Central memory CD4-positive, alpha-beta T cell (primary cell): ENCODE measurements around the gene TCEAL7.
A peak's percentile ranks its signal among the peaks of the same experiment; 100 is the strongest.
"Not testable (repeated sequence)": the region's sequence is repeated elsewhere in the genome, so short reads cannot be mapped to it uniquely, and the experiment has no call there.

Source experiments
- DNase-seq: peaks from one replicate; pipeline ENCODE4 v3.0.0; 2022
- total RNA-seq, 3 experiments: gene quantifications; one replicate each; lab custom pipeline; 2026; lab: John Stamatoyannopoulos, UW

TCEAL7 gene, protein sequence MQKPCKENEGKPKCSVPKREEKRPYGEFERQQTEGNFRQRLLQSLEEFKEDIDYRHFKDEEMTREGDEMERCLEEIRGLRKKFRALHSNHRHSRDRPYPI
- total RNA-seq = 0 reads per million in 3 experiments

DNA sequence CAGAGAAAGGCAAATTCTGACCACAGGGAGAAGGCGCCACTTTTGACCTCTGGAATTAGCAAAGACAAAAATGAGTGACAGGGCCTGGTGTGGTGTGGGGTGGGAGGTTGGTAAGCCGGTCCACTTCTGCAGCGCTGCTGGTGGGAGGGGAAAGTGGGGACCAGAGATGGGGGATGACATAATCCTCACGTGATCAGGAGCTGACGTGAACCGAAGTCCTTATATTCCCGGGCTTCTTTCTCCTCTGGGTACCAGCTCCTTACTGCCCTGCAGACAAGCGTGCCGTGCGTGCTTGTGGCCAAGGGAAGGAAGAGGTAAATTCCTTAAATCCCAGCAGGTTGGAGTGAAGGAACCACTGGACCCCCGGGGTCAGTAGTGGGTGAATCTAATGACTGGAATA, at the start of gene TCEAL7:
TCEAL7 (plus strand) TSS at position 249 of the 400 bp plus-strand sequence. CDS start 1,165 bp downstream, outside the sequence.
- no peak for DNase-seq

DNA sequence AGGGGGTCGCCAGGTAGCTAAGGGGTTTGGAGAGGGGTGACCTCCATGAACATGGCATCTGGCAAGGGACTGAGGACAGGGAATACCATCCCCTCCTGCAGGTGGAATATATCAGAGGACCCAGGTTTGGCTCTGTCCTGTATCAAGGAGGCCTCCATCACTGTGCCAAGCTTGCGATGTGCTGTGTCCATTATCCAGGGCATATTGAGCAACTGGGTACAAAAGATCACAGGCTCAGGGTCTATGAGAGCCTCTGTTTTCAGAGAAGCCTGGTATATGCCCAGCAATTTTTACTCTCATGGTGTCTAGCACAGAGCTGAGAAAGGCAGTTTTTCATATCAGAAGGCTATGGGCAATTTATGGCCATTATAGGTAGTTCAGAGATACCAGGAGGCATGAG, 36.9 kb upstream of the TCEAL7 start:
- DNase-seq = no peak

DNA sequence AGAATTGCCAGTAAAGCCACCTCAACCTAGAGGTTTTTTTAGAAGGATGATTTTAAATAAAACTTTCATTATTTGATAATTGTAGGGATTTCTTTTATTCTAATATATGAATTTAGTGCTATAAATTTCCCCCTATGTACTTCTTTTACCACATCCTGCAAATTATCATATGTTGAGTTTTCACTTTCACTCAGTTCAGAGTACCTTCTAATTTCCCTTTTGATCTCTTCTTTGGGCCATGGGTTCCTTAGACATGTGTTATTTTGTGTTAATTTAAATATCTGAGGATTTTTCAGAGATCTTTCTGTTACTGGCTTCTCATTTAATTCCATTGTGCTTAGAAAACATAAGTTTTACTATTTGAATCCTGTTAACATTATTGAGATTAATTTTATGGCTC, 25.3 kb upstream of the TCEAL7 start:
- DNase-seq = no peak

DNA sequence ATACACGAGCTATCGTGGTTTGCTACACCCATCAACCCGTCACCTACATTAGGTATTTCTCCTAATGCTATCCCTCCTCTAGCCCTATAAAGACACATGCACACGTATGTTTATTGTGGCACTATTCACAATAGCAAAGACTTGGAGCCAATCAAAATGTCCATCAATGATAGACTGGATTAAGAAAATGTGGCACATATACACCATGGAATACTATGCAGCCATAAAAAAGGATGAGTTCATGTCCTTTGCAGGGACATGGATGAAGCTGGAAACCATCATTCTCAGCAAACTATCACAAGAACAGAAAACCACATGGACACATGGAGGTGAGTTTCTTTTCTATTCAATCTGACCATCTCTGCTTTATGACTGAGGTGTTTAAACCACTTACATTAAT, 24.4 kb upstream of the TCEAL7 start:
- not testable (repeated sequence) for DNase-seq

DNA sequence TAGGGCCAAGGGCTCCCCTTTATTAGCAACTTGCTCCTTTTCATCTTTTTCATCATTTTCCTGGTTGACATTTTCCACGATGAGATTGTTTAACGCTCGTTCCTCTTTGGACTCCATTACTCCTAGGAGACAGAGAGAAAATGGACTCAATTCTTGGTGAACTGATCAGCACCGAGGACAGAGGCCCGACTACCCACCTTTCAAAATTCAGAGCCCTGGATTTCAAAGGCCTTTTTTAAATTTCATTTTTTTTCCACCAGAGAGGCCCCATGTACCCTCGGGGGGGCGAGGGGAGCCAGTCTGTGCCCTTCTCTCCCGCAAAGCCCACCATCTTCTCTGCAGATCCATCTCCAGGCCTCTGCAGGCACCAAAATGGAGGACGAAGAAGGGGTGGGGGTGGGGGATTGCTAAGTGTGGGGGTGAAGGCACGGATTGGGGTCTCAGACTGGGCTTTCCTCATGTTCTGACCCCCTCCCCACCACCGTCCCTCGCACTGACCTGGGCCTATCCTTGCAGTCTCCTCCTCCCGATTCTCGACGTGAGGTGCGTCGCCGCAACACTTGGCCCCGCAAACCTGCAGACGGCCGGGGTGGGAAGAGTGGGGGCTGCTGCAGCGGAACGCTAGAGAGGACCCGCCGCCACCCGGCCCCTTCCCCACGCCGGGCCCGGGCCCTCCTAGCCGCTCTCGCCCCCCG, 20.0 kb upstream of the TCEAL7 start:
- DNase-seq = no peak

DNA sequence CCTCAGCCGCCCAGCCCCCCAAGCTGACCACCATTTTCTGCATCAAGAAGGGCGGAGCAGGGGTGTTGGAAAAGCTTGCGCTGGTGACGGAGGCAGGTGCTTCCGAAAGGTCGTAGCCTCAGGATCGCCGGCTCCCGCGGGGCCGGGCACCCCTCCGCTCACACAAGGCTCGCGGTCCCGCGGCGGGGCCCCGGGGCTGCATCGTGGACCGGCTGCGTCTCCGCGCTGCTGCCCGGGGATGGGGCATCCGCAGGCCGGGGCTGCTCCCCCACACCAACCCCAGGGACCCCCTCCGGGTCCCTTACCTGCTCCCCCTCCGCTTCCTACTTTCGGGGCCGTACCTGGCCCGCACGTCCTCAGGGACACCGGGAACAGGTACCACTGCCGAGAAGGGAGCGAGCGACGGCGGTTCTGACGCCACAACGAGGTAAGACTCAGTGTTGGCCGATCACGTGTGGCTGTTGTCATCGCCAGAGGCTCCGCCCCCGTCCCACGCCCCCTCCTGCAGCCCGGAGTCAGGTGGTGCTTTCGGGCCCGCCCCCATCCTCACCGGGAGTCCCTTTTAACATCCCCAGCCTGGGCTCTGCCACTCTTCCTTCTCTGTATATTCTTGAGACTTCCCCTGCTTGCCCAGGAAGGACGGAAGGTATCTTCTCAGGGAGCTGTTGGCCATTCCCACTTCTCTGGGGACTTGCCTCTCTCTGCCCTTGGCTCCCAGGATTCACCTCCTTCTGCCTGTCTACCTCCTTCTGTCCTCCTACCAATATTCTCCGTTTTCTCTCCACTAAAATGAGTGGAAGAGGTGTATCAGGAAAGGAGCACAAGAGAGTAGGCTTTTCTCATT, 19.3 kb upstream of the TCEAL7 start, which contains the start of gene BEX2:
BEX2 (minus strand) TSS at position 436 of the 844 bp plus-strand sequence. CDS start 1,014 bp downstream, outside the sequence.
- peak; percentile 80 for DNase-seq

DNA sequence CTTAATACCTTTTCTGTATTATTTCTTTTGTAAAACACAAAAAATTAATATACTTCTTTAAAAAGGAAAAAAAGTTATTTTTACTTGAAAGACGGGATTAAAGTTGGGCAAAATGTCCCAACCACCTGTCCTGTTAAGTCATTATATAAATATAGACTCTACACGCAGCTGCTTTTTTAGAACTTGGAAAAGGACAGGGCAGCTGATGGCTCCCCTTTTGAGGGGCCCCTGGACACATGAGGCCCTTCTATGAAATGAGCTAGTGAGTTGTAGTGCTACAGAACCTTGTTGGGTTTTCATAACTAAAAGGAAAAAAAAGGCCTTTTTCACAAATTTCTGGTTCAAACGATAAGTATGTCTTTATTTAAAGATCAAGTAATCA, 18.6 kb upstream of the TCEAL7 start:
- DNase-seq = no peak

DNA sequence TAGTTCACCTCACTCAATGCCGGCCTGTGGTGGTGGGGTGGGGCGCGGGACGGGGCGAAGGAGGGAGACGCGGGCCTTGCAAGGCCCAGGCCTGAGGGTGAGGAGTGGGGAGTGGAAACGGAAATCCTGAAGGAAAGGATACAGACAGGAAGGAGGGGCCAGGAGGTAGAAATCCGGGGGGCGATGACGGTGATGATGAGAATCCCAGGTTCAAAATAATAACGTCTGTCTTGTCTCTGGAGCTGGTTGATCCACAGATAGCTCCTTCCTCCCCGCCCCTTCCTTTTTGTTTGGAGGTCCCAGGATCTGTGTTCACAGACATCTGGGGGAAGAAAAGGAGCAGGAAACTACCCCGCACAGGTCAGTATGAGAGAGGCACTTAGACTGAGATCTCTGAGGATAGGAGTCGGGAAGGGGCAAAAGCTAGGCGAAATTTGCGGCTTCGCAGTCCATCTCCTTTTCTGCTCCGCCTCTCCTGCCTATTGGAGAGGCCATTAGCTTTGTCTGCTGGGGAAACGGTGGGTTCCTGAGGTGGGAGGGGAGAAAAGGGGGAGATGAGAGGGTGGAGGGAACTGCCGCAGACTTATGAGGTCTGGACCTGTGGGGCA, 746 bp downstream of the TCEAL7 start:
- no peak for DNase-seq

DNA sequence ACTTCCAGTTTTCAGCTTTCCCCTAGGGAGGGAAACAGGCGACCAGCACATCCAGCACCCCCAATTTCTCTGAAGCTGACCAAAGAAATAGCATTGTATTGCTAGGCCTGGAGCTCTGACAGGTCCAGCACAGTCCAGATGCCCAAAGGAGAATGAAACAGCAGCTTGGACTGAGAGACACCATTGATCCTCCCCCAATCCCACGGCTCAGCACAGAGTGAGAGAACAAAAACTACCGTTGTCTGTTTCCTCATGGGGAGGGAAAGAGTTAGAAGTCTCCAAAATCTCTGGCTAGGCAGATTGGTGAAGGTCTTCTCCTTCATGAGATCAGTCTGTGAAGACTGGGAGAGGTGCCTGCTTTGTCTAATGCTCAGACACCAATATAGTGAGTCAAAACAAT, 8.6 kb downstream of the TCEAL7 start:
- DNase-seq = no peak

DNA sequence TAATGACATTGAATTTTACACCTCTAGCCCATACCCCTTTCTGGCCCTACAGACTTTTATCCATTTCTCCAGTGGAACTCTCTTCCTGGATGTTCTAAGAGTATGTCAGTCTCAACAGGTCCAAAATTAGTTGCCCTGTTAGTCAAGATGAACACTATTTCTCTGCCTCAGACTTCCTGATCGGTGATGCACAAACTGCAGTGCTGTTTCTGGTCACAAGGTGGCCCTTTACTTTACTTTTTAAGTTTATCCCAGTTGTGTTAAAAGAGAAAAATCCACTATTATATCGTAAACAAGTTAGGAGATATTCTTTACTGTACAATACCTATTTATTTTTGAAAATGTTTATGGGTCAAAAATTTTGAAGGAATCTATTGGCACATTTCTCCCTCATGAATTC, 13.1 kb downstream of the TCEAL7 start:
- peak; percentile 21 for DNase-seq

DNA sequence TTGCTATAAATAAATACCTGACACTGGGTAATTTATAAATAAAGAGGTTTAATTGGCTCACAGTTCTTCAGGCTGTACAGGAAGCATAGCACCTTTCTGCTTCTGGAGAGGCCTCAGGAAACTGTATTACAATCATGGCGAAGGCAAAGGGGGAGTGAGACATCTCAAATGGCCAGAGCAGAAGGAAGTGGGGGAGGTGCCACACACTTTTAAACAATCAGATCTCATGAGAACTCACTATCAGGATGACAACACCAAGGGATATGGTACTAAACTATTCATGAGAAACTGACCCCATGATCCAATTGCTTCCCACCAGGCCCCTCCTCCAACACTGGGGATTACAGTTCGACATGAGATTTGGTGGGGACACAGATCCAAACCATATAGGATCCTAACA, 14.6 kb downstream of the TCEAL7 start:
- DNase-seq = no peak

DNA sequence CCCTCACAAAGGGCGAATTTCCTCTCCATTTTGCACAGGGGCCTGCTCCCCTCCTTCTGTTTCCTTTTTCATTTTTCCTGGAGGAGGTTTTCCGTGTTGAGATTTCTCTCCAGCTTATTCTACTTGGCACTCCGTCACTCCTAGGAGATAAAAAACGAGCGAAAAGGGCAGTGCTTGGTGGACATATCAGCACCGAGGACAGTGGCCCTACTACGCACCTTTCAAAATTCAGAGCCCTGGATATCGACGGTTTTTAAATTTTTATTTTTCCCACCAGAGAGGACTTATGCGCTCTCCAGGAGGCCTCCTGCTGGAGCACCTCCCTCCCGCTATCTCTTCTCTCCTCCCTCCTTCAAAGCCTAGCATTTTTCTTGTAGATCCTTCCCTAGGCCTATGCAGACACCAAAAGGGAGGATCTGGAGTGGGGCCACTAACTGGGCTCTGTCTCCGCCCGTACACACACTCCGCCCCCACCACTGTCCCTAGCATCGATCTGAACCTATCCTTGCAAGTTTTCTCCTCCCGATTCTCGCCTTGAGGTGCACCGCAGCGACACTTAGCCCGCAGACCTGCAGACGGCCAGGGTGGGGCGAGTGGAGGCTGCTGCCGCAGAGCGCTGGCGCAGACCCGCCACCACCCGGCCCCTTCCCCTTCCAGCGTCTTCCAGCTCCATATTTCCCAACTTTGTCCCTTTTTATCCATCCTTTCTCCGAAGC, 17.8 kb downstream of the TCEAL7 start:
- DNase-seq = no peak

DNA sequence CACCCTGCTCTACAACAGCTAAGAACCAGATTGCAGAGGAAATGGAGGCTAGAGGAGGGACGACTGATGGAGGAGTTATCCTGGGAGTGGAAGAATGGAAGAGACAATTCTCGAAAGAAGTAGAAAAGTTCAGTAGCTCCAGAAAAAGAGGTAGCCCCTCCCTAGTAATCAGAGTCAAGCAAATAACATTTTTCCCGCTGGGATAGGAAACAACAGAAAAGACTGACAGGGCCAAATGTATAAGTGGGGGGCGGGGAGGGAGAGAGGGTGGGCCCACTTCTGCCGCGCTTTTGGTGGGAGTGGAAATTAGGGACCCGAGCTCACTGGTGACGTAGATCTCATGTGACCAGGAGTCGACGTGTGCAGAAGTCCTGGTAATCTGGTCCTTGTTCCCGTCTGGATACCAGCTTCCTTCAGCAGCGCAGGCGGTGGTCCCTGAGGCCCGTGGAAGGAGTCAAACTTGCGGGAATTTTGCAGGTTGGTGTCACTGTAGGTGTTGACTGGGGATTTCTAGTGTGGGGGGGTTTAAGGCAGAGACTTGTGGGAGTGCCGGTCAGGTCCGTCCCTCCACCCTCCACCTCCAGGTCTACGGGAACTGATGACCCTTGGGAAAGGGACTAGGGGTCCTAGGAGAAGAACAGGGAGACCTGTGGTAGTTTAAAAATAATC, 26.2 kb downstream of the TCEAL7 start, which contains the start of gene TCEAL9:
TCEAL9 (plus strand) TSS at position 377 of the 669 bp plus-strand sequence. CDS start 1,179 bp downstream, outside the sequence.
- DNase-seq = no peak

DNA sequence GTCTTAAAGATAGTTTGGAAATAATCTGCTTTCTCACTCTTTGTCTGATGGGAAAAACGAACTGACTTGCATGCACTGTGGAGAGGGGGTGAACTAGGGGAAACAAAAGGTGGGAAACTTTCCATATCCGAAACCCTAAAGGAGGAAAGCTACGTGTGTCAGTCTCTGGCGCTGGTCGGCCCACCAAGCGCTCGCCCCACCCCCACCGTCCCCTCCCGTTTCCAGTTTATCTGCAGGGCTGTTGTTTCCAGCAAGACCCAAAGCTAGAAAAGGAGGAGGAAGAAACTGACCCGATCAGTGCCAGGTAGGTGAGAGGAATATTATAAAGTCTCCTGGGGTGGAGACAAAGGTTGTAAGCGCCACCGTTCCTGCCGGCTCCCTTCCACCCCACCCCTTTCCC, 26.8 kb downstream of the TCEAL7 start:
- DNase-seq = no peak

DNA sequence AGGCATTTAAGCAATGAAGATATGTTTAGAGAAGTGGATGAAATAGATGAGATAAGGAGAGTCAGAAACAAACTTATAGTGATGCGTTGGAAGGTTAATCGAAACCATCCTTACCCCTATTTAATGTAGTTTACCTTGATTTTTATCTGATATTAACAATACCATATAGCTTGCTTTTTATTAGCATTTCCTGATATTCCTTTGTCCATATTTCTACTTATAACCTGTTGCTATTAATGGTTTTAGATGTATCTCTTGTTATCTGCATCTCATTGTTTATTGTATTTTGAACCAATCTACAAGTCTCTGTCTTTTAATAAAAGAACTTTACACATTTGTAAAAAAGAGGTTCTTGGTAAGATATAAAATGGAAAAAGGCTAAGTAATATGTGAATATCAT, 27.8 kb downstream of the TCEAL7 start:
- no peak for DNase-seq

DNA sequence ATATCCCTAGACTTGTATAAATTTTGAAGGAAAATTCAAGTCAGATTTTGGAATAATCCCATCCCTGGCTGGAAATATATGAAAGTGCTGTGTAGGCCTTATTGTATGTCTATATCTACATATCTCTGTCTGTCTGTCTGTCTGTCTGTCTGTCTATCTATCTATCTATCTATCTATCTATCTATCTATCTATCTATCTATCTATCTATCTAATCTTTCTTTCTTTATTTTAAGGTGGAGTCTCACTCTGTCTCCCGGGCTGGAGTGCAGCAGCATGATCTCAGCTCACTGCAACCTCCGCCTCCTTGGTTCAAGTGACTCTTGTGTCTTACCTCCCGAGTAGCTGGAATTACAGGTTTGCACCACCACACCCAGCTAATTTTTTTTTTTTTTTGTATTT, 29.6 kb downstream of the TCEAL7 start:
- not testable (repeated sequence) for DNase-seq

DNA sequence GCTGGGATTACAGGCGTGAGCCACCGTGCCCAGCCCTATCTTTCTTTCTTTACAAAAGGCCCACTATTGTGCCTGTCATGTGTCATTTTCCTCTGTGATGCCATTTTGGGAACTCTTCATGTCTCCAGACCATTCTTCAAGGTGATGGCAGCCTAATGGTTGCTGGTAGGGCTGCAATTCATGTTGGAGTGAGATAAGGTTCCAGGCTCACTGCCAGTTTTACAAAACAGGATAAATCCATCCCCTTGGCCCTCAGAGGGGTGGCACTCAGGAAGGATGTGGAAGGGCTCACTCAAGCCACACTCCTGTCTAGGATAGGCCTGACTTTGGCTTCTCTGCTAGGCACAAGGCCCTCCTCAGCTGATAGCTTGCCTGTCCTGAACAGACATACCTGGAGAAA, 30.1 kb downstream of the TCEAL7 start:
- DNase-seq = no peak

DNA sequence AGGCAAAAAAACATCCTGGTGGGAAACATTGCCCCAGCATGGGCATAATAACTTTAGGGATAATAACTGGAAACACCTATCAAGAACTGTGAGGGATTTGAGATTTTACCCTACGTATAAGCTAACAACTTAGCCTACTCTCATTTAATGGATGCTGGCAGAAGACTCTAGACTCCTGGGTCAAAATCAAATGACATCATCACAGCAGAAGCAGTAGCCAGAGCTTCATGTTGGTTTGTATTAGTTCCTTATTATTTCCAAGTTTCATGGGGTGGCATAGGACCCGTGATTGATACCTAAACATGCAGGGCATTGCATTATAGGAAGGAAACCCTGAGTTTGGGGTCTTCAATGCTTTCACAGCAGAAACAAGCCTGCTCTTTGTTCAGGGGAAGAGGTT, 30.9 kb downstream of the TCEAL7 start:
- DNase-seq = no peak

DNA sequence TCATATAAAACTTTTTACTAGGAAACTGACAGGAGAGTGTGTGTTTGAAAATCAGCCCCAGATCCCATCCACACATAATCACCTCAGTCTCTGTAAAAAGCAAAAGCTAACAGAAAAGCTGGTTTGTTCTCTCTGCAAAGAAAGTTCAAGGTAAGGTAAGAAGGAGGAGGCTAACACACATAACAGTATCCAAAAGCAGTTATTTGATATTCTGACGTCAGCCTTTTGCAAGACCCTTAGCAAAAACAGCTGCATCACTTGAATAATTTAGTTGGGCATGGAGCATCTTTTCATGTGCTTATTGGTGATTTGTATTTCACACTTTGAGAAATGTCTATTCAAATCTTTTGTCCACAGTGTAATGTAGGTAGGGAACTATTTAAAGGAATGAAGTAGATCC, 31.8 kb downstream of the TCEAL7 start:
- DNase-seq = no peak

DNA sequence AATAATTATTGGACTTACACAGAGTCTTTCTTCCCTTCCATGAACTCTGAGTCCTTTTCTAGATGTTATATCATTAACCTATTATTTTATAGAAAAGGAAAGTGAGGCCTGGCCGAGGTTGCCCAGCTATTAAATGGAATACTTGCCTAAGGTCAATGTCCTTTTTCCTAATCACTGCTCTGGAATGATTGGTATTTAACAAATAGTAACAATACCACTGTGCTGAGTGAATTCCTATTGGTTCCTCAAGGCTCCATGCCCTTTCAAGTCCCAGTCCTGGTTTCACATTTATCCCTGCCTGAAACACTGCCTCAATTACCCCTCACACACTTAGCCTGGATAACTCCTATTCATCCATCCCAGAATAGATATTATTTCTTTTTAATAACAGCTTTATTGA, 32.4 kb downstream of the TCEAL7 start:
- DNase-seq = no peak

DNA sequence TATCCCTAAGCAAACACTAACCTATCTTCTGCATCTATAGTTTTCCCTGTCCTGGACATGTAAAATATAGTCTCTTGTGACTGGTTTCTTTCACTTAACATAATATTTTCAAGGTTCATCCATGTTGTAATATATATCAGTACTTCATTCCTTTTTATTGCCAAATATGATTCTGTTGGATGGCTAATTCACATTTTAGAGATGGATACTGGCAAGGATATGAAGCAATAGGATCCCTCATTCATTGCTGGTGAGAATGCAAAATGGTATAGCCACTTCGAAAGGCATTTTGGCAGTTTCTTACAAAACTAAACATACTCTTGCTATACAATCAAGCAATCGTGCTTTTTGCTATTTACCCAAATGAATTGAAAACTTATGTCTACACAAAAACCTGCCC, 33.0 kb downstream of the TCEAL7 start:
- no peak for DNase-seq

DNA sequence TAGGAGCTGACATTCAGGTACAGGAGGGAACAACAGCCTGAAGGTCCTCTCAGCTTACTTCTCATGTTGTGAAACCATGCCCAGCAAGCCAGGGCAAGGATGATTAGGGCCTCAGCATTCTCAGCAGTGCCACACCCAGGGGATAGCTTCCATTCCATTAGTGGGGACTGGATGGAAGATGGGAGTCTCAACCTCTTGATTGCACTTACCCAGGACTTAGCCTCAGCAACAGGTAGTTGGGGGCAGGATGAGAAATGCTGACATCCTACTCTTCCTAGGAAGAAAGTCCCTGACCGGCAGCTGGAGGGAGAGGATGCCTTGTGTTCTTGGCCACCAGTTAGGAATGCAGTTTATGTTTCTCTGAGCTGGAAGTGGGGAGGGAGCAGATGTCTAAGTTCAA, 37.5 kb downstream of the TCEAL7 start:
- no peak for DNase-seq
